GM06990 (cell line): ENCODE measurements around the gene SDK1.

Experiments used
- DNase-seq: peaks from one replicate; pipeline ENCODE4 v3.0.0-alpha.2; 2011; ENCODE audit not compliant: insufficient read length; ENCODE audit errors: extremely low read depth
- H3K27me3 ChIP-seq: replicated peaks from 2 replicates; pipeline ENCODE4 v1.6.0; 2011; ENCODE audit warnings: low read length; ENCODE audit not compliant: control insufficient read depth, insufficient read depth
- H3K36me3 ChIP-seq: 2 replicates; pipeline ENCODE4 v1.5.1; 2011; ENCODE audit warnings: low read length; ENCODE audit not compliant: control insufficient read depth, insufficient read depth
- H3K4me3 ChIP-seq: replicated peaks from 2 replicates; pipeline ENCODE4 v1.5.1; 2011; ENCODE audit warnings: low read depth, mild to moderate bottlenecking, control low read depth, low read length
- CTCF ChIP-seq: IDR thresholded peaks from 2 replicates; pipeline ENCODE4 v1.5.1; 2011; ENCODE audit warnings: low read length, control low read depth, mild to moderate bottlenecking, inconsistent platforms; ENCODE audit not compliant: insufficient read depth, poor library complexity, severe bottlenecking

SDK1 gene

GRCh38 chr7:4191046-4191445 lies 890.0 kb downstream of the SDK1 start:
- Histone ChIP-seq H3K4me3 (no peak overlapping the region), H3K27me3 (no peaks in the 10 kb centered on the region), H3K36me3 (no peaks in the 10 kb centered on the region)
- DNase-seq, result no peak
- TF ChIP-seq CTCF, result no peak

- Histone ChIP-seq H3K27me3 (no peaks in the 10 kb centered on the region), H3K36me3 (no peaks in the 10 kb centered on the region), H3K4me3 (no peak overlapping the region)
- DNase-seq, result no peak
- TF ChIP-seq CTCF, result no peak
Observed at GRCh38 chr7:4191525-4191924, 890.5 kb downstream of the SDK1 start.

DNA sequence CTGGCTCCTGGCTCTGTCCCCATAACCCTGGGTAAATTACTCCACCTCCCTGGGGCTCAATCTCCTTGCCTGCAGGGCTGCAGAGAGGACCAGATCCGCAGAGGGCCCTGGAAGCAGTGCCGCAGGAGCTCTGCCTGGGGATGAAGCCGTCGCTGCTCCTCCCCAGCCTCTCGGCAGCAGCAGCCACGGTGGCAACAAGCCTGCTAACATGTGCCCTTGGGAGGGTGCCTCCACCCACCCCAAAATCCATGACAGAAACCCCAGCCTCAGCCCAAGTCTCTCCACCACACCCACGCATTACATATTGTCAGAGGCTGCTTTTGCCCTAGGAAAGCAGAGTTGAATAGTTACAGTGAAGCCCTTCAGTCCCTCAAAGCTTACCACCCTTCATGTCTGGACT lies 894.6 kb downstream of the SDK1 start:
- no peak overlapping the region for H3K4me3 ChIP-seq
- no peak for DNase-seq
- H3K36me3 ChIP-seq, result no peaks in the 10 kb centered on the region
- TF ChIP-seq CTCF, result no peak
- H3K27me3 ChIP-seq, result no peaks in the 10 kb centered on the region

- no peaks in the 10 kb centered on the region for H3K27me3 ChIP-seq
- no peak overlapping the region for H3K4me3 ChIP-seq
- TF ChIP-seq CTCF, result no peak
- no peak for DNase-seq
- no peaks in the 10 kb centered on the region for H3K36me3 ChIP-seq
Observed at GRCh38 chr7:4196121-4196819, 895.2 kb downstream of the SDK1 start.

- DNase-seq, result no peak
- H3K27me3 ChIP-seq, result no peaks in the 10 kb centered on the region
- no peak for TF ChIP-seq CTCF
- no peak overlapping the region for H3K4me3 ChIP-seq
- no peaks in the 10 kb centered on the region for H3K36me3 ChIP-seq
Observed at GRCh38 chr7:4198301-4198700, 897.2 kb downstream of the SDK1 start.

GRCh38 chr7:4200546-4201094 lies 899.6 kb downstream of the SDK1 start:
- no peaks in the 10 kb centered on the region for H3K27me3 ChIP-seq
- H3K36me3 ChIP-seq, result no peaks in the 10 kb centered on the region
- no peak overlapping the region for H3K4me3 ChIP-seq
- TF ChIP-seq CTCF, result no peak
- DNase-seq, result no peak
